ENCODE results near the gene EIF4ENIF1.
A peak's percentile ranks its signal among the peaks of the same experiment; 100 is the strongest.
"Not testable (repeated sequence)": the region's sequence is repeated elsewhere in the genome, so short reads cannot be mapped to it uniquely, and the experiment has no call there.

Gene EIF4ENIF1

DNA sequence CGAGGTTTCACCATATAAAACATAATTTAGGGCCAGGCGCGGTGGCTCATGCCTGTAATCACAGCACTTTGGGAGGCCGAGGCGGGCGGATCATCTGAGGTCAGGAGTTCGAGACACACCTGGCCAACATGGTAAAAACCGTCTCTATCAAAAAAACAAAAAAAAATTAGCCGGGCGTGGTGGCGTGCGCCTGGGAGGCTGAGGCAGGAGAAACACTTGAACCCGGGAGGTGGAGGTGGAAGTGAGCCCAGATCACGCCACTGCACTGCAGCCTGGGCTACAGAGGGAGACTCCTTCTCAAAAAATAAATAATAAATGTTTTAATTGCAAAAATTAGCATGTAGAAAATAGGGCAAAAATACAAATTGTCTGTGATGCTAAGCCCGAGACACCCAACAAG lies 5.7 kb upstream of the EIF4ENIF1 start:
- no peak for DNase-seq (ENCODE audit: low read depth in 2 of 2, low spot score in 1 of 2)

DNA sequence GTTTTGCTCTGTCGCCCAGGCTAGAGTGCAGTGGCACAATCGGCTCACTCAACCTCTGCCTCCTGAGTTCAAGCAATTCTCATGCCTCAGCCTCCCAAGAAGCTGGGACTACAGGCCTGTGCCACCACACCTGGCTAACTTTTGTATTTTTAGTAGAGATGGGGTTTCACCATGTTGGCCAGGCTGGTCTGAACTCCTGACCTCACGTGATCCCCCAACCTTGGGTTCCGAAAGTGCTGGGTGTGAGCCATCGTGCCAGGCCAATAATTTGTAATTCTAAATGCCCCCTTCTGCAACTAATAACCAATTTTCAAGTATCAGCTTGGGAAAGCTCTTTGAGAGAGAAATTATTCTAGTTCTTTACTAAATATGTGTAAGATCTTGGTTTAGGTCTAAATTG lies 3.7 kb upstream of the EIF4ENIF1 start:
- DNase-seq (ENCODE audit: low read depth in 2 of 2, low spot score in 1 of 2): not testable (repeated sequence)

DNA sequence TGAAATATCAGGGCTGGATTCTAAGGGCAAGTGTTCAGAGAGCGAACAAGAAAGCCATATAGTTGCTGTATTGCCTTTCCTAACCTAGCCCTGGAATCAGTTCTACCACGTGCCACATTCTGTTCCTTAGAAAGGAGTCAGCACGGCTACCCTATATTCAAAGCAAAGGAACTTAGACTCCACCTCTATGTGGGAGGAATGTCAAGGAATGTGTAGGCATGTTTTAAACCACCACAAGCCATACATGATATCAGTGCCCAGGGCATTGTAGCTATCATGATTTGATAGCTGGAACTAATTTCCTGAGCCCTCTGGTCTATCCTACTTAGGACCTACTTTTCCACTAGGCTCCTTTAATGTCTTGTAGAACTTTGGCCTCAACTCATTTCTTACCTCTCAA lies 2.5 kb upstream of the EIF4ENIF1 start:
- DNase-seq (ENCODE audit: low read depth in 2 of 2, low spot score in 1 of 2): no peak

DNA sequence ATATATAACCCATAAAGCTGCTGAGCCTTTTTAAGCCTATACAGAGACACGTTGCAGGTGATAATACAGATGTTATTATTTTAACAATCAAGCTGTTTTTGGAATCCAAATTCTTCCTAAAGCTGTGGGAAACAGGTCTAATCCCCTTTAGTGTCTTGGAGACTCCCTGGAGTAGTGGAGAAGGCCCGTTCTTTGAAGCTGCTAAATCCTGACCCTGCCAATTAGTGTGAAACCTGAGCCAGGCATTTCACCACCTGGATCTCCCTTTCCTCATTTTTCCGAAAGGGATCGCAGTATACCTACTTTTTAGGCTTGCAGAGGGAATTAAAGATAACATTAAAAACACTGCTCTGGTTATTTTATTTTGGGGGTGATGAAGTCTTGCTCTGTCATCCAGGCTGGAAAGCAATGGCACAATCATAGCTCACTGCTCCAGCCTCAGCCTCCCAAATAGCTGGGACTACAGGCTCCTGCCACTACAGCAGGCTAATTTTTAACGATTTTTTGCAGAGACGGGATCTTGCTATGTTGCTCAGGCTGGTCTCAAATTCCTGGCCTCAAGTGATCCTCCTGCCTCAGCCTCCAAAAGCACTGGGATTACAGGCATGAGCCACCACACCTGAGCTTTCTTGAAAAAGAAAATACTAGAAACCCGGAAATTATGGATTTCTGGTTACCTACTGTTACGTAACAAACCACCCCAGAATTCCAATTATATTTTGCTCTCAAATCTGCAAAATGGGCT lies 1.7 kb upstream of the EIF4ENIF1 start:
- no peak for DNase-seq (ENCODE audit: low read depth in 2 of 2, low spot score in 1 of 2)

DNA sequence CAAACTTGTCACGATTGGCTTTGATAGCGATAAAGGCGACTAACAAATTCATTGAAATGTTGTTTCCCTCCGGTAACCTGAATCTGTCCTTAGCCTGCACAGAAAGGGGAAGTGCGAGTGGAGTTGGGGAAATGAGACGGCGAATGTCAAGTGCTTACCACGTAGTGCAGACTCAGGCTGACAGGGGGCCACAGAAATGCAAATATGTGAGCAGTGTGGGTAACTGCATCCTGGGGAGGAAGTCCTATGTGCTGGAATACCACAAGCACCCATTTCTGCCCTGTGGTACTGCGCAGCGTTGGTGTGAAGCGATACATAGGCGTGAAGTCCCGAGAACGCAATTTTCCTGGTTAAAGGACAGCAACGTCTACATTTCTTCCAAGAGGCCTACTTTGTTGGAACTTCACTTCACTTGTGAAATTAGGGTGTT lies 869 bp upstream of the EIF4ENIF1 start:
- peak; percentile 20 to 34 for DNase-seq (ENCODE audit: low read depth in 2 of 2, low spot score in 1 of 2)

DNA sequence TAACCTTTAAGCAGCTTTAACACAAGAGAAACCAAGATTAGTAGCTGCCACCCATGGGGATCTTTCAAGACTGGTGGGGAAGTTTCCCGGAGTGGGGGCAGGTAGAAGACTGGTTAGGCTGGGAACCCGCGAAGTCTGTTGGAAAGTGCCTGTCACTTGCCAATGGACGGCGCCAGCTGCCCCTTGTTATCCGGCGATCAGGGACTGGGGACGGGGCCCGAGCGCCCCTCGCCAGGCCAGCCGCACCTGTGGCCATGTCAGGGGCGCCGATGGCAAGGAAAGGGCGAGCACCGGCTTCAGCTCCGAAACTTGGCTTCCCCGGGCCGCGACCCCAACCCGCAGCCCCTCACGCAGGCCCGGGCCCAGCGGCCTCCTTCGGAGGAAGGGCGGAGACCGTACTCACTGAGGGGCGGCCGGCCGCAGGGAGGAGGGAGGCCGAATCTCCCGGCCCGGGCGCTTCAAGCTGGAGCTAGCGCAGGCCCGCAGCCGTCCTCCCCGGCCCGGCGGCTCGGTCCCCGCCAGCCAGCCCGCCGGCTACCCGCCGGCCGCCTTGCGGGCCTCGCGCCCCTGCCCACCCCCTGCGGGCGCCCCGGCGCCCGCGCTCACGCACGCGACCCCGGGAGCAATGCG lies 539 bp downstream of the EIF4ENIF1 start:
- DNase-seq (ENCODE audit: low read depth in 2 of 2, low spot score in 1 of 2): no peak

DNA sequence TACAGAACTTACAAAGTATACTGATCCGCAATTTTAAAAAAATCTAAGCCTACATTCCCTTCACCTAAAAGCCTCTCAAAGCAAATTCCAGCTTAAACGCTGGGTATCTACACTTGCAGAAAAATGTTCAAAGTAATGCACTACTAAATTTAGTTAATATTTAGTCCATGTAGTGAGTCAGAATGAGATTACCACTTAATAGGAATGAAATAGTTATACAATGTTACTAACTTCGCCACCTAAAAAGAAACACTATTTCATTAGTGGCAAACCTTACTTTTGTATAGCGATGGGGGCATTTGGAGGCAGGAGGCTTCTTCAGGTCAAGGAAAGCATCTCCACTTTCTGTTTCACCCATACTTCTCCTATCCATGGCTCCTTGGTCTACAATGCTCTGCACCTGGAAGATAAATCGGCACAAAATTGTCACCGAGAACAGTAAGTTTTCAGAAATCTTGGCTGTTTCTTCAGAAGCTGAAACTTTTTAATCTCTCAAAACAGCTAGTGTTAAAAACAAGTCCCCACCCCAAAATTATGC lies 1.2 kb downstream of the EIF4ENIF1 start:
- DNase-seq (ENCODE audit: low read depth in 2 of 2, low spot score in 1 of 2): no peak

DNA sequence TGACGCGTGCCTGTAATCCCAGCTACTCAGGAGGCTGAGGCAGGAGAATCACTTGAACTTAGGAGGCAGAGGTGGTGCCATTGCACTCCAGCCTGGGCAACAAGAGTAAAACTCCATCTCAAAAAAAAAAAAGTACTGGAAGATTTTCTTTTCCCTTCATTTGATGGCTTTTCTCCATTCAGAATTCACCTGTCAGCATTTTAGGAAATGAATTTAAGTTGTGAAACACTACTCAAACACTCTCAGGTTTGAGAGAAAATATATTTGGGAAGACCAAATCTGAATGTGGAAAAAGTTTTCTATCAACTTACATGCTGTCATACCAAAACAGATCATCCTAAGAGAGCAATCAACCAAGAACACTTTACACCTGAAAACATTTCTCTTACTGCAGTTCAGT lies 2.7 kb downstream of the EIF4ENIF1 start:
- DNase-seq (ENCODE audit: low read depth in 2 of 2, low spot score in 1 of 2): no peak

DNA sequence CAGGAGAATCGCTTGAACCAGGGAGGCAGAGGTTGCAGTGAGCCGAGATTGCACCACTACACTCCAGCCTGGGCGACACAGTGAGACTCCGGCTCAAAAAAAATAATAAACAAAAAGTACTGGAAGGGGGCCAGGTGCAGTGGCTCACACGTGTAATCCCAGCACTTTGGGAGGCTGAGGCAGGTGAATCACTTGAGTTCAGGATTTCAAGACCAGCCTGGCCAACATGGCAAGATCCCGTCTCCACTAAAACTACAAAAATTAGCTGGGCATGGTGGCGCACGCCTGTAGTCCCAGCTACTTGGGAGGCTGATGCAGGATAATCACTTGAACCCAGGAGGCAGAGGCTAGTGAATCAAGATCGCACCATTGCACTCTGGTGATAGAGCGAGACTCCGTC lies 3.3 kb downstream of the EIF4ENIF1 start:
- not testable (repeated sequence) for DNase-seq (ENCODE audit: low read depth in 2 of 2, low spot score in 1 of 2)

DNA sequence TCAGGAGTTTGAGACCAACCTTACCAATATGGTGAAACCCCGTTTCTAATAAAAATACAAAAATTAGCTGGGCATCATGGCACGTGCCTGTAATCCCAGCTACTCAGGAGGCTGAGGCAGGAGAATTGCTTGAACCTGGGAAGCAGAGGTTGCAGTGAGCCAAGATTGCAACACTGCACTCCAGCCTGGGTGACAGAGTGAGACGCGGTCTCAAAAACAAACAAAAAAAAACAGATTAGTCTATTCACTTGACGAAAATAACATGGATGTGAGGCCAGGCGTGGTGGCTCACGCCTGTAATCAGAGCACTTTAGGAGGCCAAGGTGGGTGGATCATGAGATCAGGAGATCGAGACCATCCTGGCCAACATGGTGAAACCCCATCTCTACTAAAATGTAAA lies 7.2 kb downstream of the EIF4ENIF1 start:
- not testable (repeated sequence) for DNase-seq (ENCODE audit: low read depth in 2 of 2, low spot score in 1 of 2)

DNA sequence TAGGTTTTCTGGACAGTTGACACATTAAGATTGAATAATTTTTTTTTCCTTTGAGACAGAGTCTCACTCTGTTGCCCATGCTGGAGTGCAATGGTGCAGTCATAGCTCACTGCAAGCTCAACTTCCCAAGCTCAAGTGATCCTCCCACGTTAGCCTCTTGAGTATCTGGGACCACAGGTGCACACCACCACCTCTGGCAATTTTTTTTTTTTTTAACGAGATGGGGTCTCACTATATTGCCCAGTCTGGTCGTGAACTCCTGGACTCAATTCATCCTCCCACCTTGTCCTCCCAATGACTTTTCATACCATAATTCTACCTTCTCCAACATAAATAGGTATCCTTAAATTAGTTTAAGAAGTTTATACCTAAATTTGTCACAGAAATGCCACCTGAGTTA lies 8.5 kb downstream of the EIF4ENIF1 start:
- DNase-seq (ENCODE audit: low read depth in 2 of 2, low spot score in 1 of 2): no peak

DNA sequence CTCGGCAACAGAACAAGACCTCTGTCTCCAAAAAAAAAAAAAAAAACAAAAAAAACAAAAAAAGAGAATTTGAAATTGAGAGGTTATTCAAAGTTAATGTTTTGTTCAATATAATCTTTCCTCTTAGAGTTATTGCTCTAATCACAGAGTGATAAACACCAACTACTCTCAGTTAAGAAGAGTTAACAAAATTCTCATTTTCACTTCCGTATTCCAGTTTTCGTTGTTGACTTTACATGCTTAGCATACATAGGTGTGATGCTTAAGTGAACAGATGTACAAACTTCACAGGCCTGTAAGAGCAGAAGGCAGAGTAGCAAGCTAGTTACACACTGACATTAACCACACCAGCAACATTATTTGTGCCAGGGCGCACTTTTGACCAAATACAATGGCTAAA lies 12.3 kb downstream of the EIF4ENIF1 start:
- DNase-seq (ENCODE audit: low read depth in 2 of 2, low spot score in 1 of 2): no peak

DNA sequence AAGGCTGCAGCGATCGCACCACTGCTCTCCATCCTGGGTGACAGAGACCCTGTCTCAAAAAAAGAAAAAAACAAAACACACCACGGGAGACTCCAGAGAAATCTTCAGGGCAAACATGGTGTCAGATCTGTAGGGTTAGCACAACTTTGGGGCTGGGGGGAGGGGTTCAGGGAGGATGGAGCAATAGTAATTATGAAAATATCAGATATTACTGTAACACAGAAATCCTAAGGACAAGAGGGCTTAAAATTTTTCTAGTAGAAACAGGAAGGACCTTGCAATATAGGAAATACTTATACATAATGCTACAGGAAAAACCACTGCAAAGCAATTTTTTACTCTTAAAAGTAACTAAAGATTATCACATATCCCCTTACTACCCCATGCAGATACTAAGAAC lies 13.8 kb downstream of the EIF4ENIF1 start:
- no peak for DNase-seq (ENCODE audit: low read depth in 2 of 2, low spot score in 1 of 2)

DNA sequence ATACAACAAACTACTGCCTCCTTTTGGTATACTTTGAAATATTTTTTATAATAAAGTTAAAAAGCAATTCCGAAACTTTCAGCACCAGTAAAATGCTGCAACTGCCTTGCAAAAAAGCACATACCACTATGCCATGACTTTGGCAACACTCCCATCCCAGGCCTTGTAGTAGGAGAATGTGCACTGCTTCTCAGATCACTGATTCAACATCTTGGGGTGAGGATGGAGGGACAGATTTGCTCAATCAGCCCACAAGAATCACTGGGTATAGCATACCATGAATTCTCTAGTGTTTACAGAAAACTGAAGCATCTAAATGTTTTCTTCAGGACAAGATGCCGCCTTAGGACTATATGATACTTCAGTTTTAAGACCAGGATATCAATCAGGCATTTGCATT lies 14.9 kb downstream of the EIF4ENIF1 start:
- no peak for DNase-seq (ENCODE audit: low read depth in 2 of 2, low spot score in 1 of 2)

DNA sequence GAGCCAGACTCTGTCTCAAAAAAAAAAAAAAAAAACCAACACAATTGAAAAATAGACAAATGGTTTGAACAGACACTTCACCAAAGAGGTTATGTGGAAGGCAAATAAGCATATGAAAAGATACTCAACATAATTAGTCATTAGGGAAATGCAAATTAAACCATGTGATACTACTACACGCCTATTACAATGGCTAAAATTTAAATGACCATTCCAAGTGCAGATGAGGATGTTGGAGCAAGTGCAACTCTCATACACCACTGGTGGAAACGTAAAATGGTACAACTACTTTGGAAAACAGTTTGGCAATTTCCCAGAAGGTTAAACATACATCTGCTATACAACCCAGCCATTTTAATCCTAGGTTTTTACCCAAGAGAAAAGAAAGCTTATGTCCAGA lies 24.3 kb downstream of the EIF4ENIF1 start:
- no peak for DNase-seq (ENCODE audit: low read depth in 2 of 2, low spot score in 1 of 2)

DNA sequence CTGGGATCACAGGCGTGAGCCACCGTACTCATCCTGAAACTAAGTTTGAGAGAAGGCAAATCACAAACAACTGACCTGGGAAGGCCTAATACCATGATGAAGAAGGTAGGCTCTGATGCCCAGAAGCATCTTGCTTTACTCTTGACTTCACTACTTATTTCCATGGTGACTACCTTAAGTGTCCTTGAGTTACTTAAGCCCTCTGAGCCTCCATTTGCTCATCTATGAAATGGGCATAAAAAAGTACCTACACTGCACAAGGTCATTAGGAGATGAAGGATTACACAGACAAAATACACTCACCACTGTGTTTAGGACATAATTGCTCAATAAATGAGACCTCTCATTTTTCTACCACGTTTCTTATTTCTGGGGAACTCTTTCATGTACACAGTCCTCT lies 27.9 kb downstream of the EIF4ENIF1 start:
- no peak for DNase-seq (ENCODE audit: low read depth in 2 of 2, low spot score in 1 of 2)

DNA sequence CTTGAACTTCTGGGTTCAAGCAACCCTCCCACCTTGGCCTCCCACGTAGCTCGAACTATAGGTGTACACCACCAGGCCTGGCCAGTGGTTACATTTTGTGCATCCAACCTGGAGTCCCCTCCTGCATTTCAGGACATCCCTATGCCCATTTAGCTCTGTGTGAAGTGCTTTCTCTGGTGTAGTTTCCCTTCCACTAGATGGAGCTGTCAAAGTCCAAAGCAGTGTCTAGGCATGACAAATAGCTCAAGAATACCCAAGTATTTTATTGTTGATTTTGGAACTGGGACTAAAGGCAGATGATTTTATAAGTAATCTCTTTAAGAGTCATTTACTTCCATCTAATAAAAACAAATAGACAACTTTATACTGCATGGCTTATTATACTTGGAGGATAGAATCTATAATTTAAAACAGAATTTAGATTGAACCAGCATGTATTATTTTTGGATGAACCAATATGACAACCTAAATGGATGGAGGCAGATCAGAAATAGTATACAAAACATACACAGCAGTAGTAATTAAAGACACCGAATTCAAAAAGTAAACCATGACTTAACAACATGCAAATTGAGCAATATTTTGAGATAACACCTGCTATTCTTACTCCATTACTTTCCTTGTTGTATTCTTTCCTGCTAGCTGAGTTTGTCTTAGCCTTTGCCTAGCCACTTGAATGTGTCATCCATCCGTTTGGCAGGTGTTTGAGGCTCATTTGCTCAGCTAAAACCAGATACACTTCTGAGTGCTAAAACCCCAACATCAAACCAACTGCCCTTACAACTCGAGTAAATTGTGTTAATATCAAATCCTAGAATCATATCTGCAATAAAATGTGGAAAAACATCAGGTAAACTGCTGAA lies 37.7 kb downstream of the EIF4ENIF1 start:
- no peak for DNase-seq (ENCODE audit: low read depth in 2 of 2, low spot score in 1 of 2)

DNA sequence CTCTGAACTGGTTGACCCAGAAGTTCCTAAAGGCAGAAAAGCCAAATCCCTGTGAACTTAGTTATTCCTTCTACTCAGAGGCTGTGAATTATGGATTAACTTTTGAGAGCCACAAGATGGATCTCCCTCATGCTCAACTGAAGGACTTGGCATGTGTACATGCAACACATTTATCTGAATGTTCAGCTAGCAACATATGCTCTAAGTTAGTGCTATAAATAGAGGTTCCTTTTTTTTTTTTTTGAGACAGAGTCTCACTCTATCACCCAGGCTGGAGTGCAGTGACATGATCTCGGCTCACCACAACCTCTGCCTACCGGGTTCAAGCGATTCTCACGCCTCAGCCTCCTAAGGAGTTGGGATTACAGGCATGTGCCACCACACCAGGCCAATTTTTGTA lies 40.1 kb downstream of the EIF4ENIF1 start:
- no peak for DNase-seq (ENCODE audit: low read depth in 2 of 2, low spot score in 1 of 2)

DNA sequence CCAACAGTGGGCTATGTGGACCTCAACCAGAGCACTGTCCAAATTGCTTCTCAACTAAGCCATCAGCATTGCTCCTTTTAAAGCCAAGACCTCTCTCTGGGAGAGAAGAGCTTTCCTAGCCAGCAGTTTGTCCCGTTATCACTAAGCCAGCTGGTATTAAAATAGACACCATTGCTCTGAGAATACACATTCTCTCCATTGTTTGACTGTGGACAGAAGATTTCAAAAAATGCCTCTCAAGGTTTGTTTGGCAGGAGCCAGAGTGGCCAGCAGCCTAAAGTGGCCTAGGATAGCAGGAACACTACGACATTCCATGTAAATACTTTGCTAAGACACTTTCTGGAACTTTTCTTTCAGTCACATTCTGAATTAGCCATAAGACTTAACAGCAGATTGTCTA lies 41.3 kb downstream of the EIF4ENIF1 start:
- no peak for DNase-seq (ENCODE audit: low read depth in 2 of 2, low spot score in 1 of 2)

DNA sequence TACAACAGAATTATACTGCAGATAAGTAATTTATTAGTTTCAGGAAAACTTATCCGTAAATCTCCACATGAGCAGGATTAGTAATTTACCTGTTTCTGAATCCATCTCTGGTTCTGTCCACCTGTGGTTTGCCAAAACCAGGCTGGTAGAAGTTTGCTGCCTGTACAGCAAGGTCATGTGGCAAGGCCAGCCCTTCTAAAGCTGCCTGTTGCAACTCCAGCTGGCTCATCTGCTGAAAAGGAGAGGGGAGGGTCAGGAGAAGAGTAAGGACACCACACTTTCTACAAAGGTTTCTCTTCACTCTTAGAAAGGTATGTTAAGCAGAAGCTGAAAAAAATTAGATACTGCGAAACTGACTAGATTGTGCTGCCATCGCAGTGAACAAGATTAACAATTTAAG lies 42.3 kb downstream of the EIF4ENIF1 start:
- no peak for DNase-seq (ENCODE audit: low read depth in 2 of 2, low spot score in 1 of 2)

DNA sequence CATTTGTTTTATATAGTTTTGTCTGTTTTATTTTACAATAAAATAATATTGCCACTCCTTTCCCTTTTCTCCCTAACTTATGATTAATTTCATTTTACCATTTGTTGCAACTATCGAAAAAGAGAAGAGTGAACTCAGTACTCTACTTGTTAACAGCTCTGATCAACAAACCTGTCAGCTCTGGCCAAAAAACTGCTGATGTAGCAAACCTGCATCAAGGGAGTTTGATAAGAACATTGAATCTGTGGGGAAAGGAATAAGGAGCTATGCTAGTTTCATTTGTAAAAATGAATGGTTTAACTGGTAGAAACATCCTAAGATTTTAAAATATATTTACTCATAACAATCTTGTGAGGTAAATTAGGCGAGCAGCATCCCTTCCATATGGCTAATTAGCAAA lies 42.9 kb downstream of the EIF4ENIF1 start:
- no peak for DNase-seq (ENCODE audit: low read depth in 2 of 2, low spot score in 1 of 2)

DNA sequence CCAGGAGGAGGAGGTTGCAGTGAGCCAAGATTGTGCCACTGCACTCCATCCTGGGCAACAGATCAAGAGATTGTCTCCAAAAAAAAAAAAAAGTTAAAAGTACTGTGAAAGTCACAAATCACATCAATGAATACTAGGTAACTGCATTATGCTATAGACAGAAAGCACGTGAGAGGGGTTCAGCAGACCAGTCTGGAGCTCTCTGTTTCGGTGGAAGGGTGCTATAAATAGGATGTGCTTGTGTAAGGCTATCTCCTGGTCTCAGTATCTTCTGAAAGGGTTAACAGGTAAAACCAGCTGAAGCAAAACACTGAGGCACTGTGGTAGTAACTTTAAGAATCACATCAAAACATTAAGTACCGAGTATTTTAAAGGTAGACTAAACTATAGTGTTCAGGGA lies 43.4 kb downstream of the EIF4ENIF1 start:
- DNase-seq (ENCODE audit: low read depth in 2 of 2, low spot score in 1 of 2): no peak

Data from stimulated activated CD8-positive, alpha-beta memory T cell treated with anti-CD3 and anti-CD28 coated beads, Interleukin-4, amount 100 ng/mL, for 4 hours (primary cell).